MM.1S (cell line): ENCODE data around the gene TMEM209.

Experiments used
- DNase-seq: peaks from one replicate; pipeline ENCODE4 v3.0.0-alpha.2; 2015
- H2AFZ ChIP-seq: fragments of 300-600 bp; sonication (generic); 2 replicates; pipeline ENCODE4 v1.6.0; 2016; ENCODE audit warnings: antibody characterized with exemption, low read length
- H3F3A ChIP-seq: fragments of 300-600 bp; sonication (generic); 2 replicates; pipeline ENCODE4 v1.6.1; 2016; ENCODE audit warnings: mild to moderate bottlenecking, antibody characterized with exemption, low read length, moderate library complexity, mixed read lengths; ENCODE audit not compliant: insufficient read depth
- H3K27ac ChIP-seq: fragments of 300-600 bp; sonication (generic); 2 replicates; pipeline ENCODE4 v1.5.1; 2016; ENCODE audit warnings: mild to moderate bottlenecking, low read length
- H3K27me3 ChIP-seq: fragments of 300-600 bp; sonication (generic); replicated peaks from 2 replicates; pipeline ENCODE4 v1.6.0; 2016; ENCODE audit warnings: low read length; ENCODE audit not compliant: insufficient read depth
- H3K36me3 ChIP-seq: fragments of 300-600 bp; sonication (generic); replicated peaks from 2 replicates; pipeline ENCODE4 v1.6.1; 2016; ENCODE audit warnings: mild to moderate bottlenecking, low read length, mixed read lengths; ENCODE audit not compliant: insufficient read depth
- H3K4me1 ChIP-seq: fragments of 300-600 bp; sonication (generic); 2 replicates; pipeline ENCODE4 v1.6.1; 2016; ENCODE audit warnings: low read length, mixed read lengths
- H3K4me2 ChIP-seq: fragments of 300-600 bp; sonication (generic); 2 replicates; pipeline ENCODE4 v1.6.0; 2016; ENCODE audit warnings: low read depth, low read length
- H3K4me3 ChIP-seq: fragments of 300-600 bp; sonication (generic); 2 replicates; pipeline ENCODE4 v1.5.1; 2016; ENCODE audit warnings: low read length, mixed read lengths
- H3K79me2 ChIP-seq: fragments of 300-600 bp; sonication (generic); 2 replicates; pipeline ENCODE4 v1.6.1; 2016; ENCODE audit warnings: mixed run types, low read length, mixed read lengths
- H3K9ac ChIP-seq: fragments of 300-600 bp; sonication (generic); 2 replicates; pipeline ENCODE4 v1.6.1; 2016; ENCODE audit warnings: low read length, mixed read lengths
- H3K9me2 ChIP-seq: fragments of 300-600 bp; sonication (generic); replicated peaks from 2 replicates; pipeline ENCODE4 v1.6.1; 2016; ENCODE audit warnings: mild to moderate bottlenecking, low read length, mixed read lengths; ENCODE audit not compliant: insufficient read depth
- H3K9me3 ChIP-seq: fragments of 300-600 bp; sonication (generic); replicated peaks from 2 replicates; pipeline ENCODE4 v1.6.1; 2016; ENCODE audit warnings: mild to moderate bottlenecking, low read length, mixed read lengths; ENCODE audit not compliant: insufficient read depth
- H4K20me1 ChIP-seq: fragments of 300-600 bp; sonication (generic); 2 replicates; pipeline ENCODE4 v1.6.1; 2016; ENCODE audit warnings: mild to moderate bottlenecking, low read length, moderate library complexity, mixed read lengths; ENCODE audit not compliant: insufficient read depth
- CTCF ChIP-seq: fragments of 300-600 bp; sonication (generic); IDR thresholded peaks from 2 replicates; pipeline ENCODE4 v1.5.1; 2016; ENCODE audit warnings: antibody characterized with exemption, low read length, mixed read lengths
- EZH2 ChIP-seq: fragments of 300-600 bp; sonication (generic); optimal IDR thresholded peaks from 2 replicates; pipeline ENCODE3; 2017; ENCODE audit warnings: low read depth, mild to moderate bottlenecking, antibody characterized with exemption, low read length, mixed read lengths
- EZH2phosphoT487 ChIP-seq: fragments of 300-600 bp; sonication (generic); IDR thresholded peaks from 2 replicates; pipeline ENCODE4 v1.6.1; 2018; ENCODE audit warnings: antibody characterized with exemption, low read length

TMEM209 gene

GRCh38 chr7:130145424-130146100 is 59.6 kb downstream of the TMEM209 start:
- DNase-seq = no peak
- H2AFZ ChIP-seq = no peak overlapping the region
- no peak overlapping the region for H3K9ac ChIP-seq
- no peak overlapping the region for H3K27ac ChIP-seq
- TF ChIP-seq CTCF (no peak), EZH2phosphoT487 (no peak), EZH2 (no peak)
- H3K9me2 ChIP-seq = no peaks in the 10 kb centered on the region
- no peak overlapping the region for H3K4me2 ChIP-seq
- no peaks in the 10 kb centered on the region for H3K79me2 ChIP-seq
- no peaks in the 10 kb centered on the region for H3K9me3 ChIP-seq
- H3K4me3 ChIP-seq = no peak overlapping the region
- H3K36me3 ChIP-seq = no peaks in the 10 kb centered on the region
- H3K27me3 ChIP-seq = no peaks in the 10 kb centered on the region
- no peaks in the 10 kb centered on the region for H4K20me1 ChIP-seq
- H3F3A ChIP-seq = no peaks in the 10 kb centered on the region
- H3K4me1 ChIP-seq = no peaks in the 10 kb centered on the region

- H3K79me2 ChIP-seq = no peaks in the 10 kb centered on the region
- no peak overlapping the region for H3K4me3 ChIP-seq
- H3K27ac ChIP-seq = no peak overlapping the region
- H2AFZ ChIP-seq = no peak overlapping the region
- no peak for DNase-seq
- no peaks in the 10 kb centered on the region for H3K9me3 ChIP-seq
- no peaks in the 10 kb centered on the region for H4K20me1 ChIP-seq
- H3F3A ChIP-seq = no peaks in the 10 kb centered on the region
- no peaks in the 10 kb centered on the region for H3K27me3 ChIP-seq
- no peak overlapping the region for H3K4me2 ChIP-seq
- no peaks in the 10 kb centered on the region for H3K36me3 ChIP-seq
- no peaks in the 10 kb centered on the region for H3K9me2 ChIP-seq
- H3K9ac ChIP-seq = no peak overlapping the region
- no peaks in the 10 kb centered on the region for H3K4me1 ChIP-seq
- TF ChIP-seq EZH2phosphoT487 (no peak), CTCF (no peak), EZH2 (no peak)
Measured at GRCh38 chr7:130144312-130145171, 60.7 kb downstream of the TMEM209 start.

GRCh38 chr7:130143986-130144311 is 61.3 kb downstream of the TMEM209 start:
- H3K9ac ChIP-seq = no peak overlapping the region
- no peak overlapping the region for H3K4me3 ChIP-seq
- H3K27ac ChIP-seq = no peak overlapping the region
- TF ChIP-seq EZH2phosphoT487 (no peak), EZH2 (no peak), CTCF (no peak)
- H3K79me2 ChIP-seq = no peaks in the 10 kb centered on the region
- no peak overlapping the region for H3K4me2 ChIP-seq
- no peaks in the 10 kb centered on the region for H3K36me3 ChIP-seq
- no peaks in the 10 kb centered on the region for H4K20me1 ChIP-seq
- H3K4me1 ChIP-seq = no peaks in the 10 kb centered on the region
- no peak for DNase-seq
- no peaks in the 10 kb centered on the region for H3K9me2 ChIP-seq
- no peaks in the 10 kb centered on the region for H3K9me3 ChIP-seq
- no peak overlapping the region for H2AFZ ChIP-seq
- no peaks in the 10 kb centered on the region for H3K27me3 ChIP-seq
- H3F3A ChIP-seq = no peaks in the 10 kb centered on the region
